GM21717 (cell line): Measurements from ENCODE around the gene PLEKHA7.
A peak's percentile ranks its signal among the peaks of the same experiment; 100 is the strongest.
"Not testable (repeated sequence)": the region's sequence is repeated elsewhere in the genome, so short reads cannot be mapped to it uniquely, and the experiment has no call there.

Source experiments
- ATAC-seq: cut with Tn5 transposase; IDR thresholded peaks from one replicate; pipeline ENCODE4 v1.9.1; 2021; ENCODE audit warnings: mild to moderate bottlenecking, moderate library complexity; ENCODE audit not compliant: unreplicated experiment

The PLEKHA7 gene

GRCh38 chr11:16889905-16890304 lies 124.3 kb downstream of the PLEKHA7 start:
- no peak for ATAC-seq

GRCh38 chr11:16889010-16889409 lies 125.2 kb downstream of the PLEKHA7 start:
- not testable (repeated sequence) for ATAC-seq

GRCh38 chr11:16887887-16888286 lies 126.3 kb downstream of the PLEKHA7 start:
- not testable (repeated sequence) for ATAC-seq

- ATAC-seq, result no peak
Observed at GRCh38 chr11:16883174-16883573, 131.0 kb downstream of the PLEKHA7 start.

GRCh38 chr11:16881766-16882165 lies 132.4 kb downstream of the PLEKHA7 start:
- peak; percentile 42 for ATAC-seq

GRCh38 chr11:16881074-16881709 lies 133.0 kb downstream of the PLEKHA7 start:
- peak; percentile 54 for ATAC-seq

- ATAC-seq, result no peak
Observed at GRCh38 chr11:16880184-16880801, 133.9 kb downstream of the PLEKHA7 start.

- no peak for ATAC-seq
Observed at GRCh38 chr11:16879690-16880089, 134.5 kb downstream of the PLEKHA7 start.

- no peak for ATAC-seq
Observed at GRCh38 chr11:16876837-16877236, 137.4 kb downstream of the PLEKHA7 start.

- no peak for ATAC-seq
Observed at GRCh38 chr11:16876053-16876752, 138.0 kb downstream of the PLEKHA7 start.

- no peak for ATAC-seq
Observed at GRCh38 chr11:16874275-16874975, 139.8 kb downstream of the PLEKHA7 start.

- ATAC-seq, result no peak
Observed at GRCh38 chr11:16873289-16873688, 140.9 kb downstream of the PLEKHA7 start.

GRCh38 chr11:16871368-16871767 lies 142.8 kb downstream of the PLEKHA7 start:
- no peak for ATAC-seq

- ATAC-seq, result no peak
Observed at GRCh38 chr11:16867097-16867496, 147.1 kb downstream of the PLEKHA7 start.

- ATAC-seq, result not testable (repeated sequence)
Observed at GRCh38 chr11:16864428-16864827, 149.8 kb downstream of the PLEKHA7 start.

GRCh38 chr11:16863389-16863788 lies 150.8 kb downstream of the PLEKHA7 start:
- no peak for ATAC-seq

- no peak for ATAC-seq
Observed at GRCh38 chr11:16862726-16863125, 151.5 kb downstream of the PLEKHA7 start.

- no peak for ATAC-seq
Observed at GRCh38 chr11:16861862-16862261, 152.4 kb downstream of the PLEKHA7 start.

GRCh38 chr11:16860617-16861016 lies 153.6 kb downstream of the PLEKHA7 start:
- no peak for ATAC-seq

GRCh38 chr11:16859651-16860050 lies 154.6 kb downstream of the PLEKHA7 start:
- no peak for ATAC-seq

- ATAC-seq, result no peak
Observed at GRCh38 chr11:16857186-16857585, 157.0 kb downstream of the PLEKHA7 start.
